Measurements from ENCODE around the gene MYOG. TPM values are rescaled to one million over a fixed set of nuclear protein-coding genes. Genes with fewer than 3 reads are reported as not detected.

The MYOG gene
- polyA plus RNA-seq, 1 experiment, result not detected

- H3K4me3 ChIP-seq (ENCODE audit: low read depth, low read length), result no peak overlapping the region
- ChIA-PET POLR2A (no interaction called here), CTCF (interaction anchor here (1.8 to 2.8 kb wide), 2 partner anchors 26 to 202 kb away, joined by 10 to 12 read pairs; no protein-coding TSS in a partner anchor)
- H3K27me3 ChIP-seq (ENCODE audit: control insufficient read depth, insufficient read depth, low read length), result peaks cover 13% of the 10 kb centered on the region
- no peaks in the 10 kb centered on the region for H3K9me3 ChIP-seq (ENCODE audit: control insufficient read depth, insufficient read depth, low read length)
- no peak for TF ChIP-seq CTCF (IDR thresholded peaks at IDR 0.05; ENCODE audit: low read depth, low read length)
- no peak overlapping the region for H3K27ac ChIP-seq (ENCODE audit: low read depth, low read length)
- DNase-seq (ENCODE audit: low read depth, low spot score), result no peak
These were observed 20.6 kb downstream of the MYOG start for GRCh38 chr1:203065191-203065590.

GRCh38 chr1:203063287-203063686 is 22.5 kb downstream of the MYOG start:
- no peaks in the 10 kb centered on the region; the same call in 1 of the 2 replicates for H3K9me3 ChIP-seq (ENCODE audit: control insufficient read depth, insufficient read depth, low read length)
- H3K27me3 ChIP-seq (ENCODE audit: control insufficient read depth, insufficient read depth, low read length), result peaks cover 15% of the 10 kb centered on the region
- no peak overlapping the region for H3K27ac ChIP-seq (ENCODE audit: low read depth, low read length)
- no peak for DNase-seq (ENCODE audit: low read depth, low spot score)
- ChIA-PET POLR2A (no interaction called here), CTCF (interaction anchor here (1.1 kb wide), 1 partner anchor 204 kb away, joined by 3 read pairs; no protein-coding TSS in a partner anchor)
- H3K4me3 ChIP-seq (ENCODE audit: low read depth, low read length), result no peak overlapping the region
- TF ChIP-seq CTCF (IDR thresholded peaks at IDR 0.05; ENCODE audit: low read depth, low read length), result no peak

- peaks cover 20% of the 10 kb centered on the region for H3K27me3 ChIP-seq (ENCODE audit: control insufficient read depth, insufficient read depth, low read length)
- no peak overlapping the region for H3K4me3 ChIP-seq (ENCODE audit: low read depth, low read length)
- H3K9me3 ChIP-seq (ENCODE audit: control insufficient read depth, insufficient read depth, low read length), result no peaks in the 10 kb centered on the region; the same call in 1 of the 2 replicates
- ChIA-PET POLR2A (no interaction called here), CTCF (no interaction called here)
- no peak for DNase-seq (ENCODE audit: low read depth, low spot score)
- H3K27ac ChIP-seq (ENCODE audit: low read depth, low read length), result no peak overlapping the region
- no peak for TF ChIP-seq CTCF (IDR thresholded peaks at IDR 0.05; ENCODE audit: low read depth, low read length)
These were observed 25.7 kb downstream of the MYOG start for GRCh38 chr1:203060115-203060514.

- POLR2A ChIA-PET, result no interaction called here
- DNase-seq (ENCODE audit: low read depth, low spot score), result no peak
These were observed 26.3 kb downstream of the MYOG start for GRCh38 chr1:203059485-203059884.

GRCh38 chr1:203058676-203058935 is 27.2 kb downstream of the MYOG start:
- Histone ChIP-seq H3K9me3 (ENCODE audit: control insufficient read depth, insufficient read depth, low read length) (no peaks in the 10 kb centered on the region; the same call in 1 of the 2 replicates), H3K27ac (ENCODE audit: low read depth, low read length) (no peak overlapping the region), H3K4me3 (ENCODE audit: low read depth, low read length) (no peak overlapping the region), H3K27me3 (ENCODE audit: control insufficient read depth, insufficient read depth, low read length) (peaks cover 17% of the 10 kb centered on the region)
- ChIA-PET CTCF (interaction anchor here (1.4 to 3.0 kb wide), 2 partner anchors 19 to 22 kb away, joined by 4 to 16 read pairs; no protein-coding TSS in a partner anchor), POLR2A (no interaction called here)
- no peak for DNase-seq (ENCODE audit: low read depth, low spot score)
- no peak for TF ChIP-seq CTCF (IDR thresholded peaks at IDR 0.05; ENCODE audit: low read depth, low read length)

More at GRCh38 chr1:203059485-203059884, 26.3 kb downstream of the MYOG start:
- H3K4me3 ChIP-seq (ENCODE audit: low read depth, low read length), result no peak overlapping the region
- CTCF ChIA-PET, result interaction anchor here (1.4 to 3.0 kb wide), 2 partner anchors 20 to 23 kb away, joined by 4 to 16 read pairs; no protein-coding TSS in a partner anchor
- no peaks in the 10 kb centered on the region; the same call in 1 of the 2 replicates for H3K9me3 ChIP-seq (ENCODE audit: control insufficient read depth, insufficient read depth, low read length)
- TF ChIP-seq CTCF (IDR thresholded peaks at IDR 0.05; ENCODE audit: low read depth, low read length), result no peak
- peaks cover 16% of the 10 kb centered on the region for H3K27me3 ChIP-seq (ENCODE audit: control insufficient read depth, insufficient read depth, low read length)
- no peak overlapping the region for H3K27ac ChIP-seq (ENCODE audit: low read depth, low read length)

Data from AG04450 (cell line).